NCI-H446 treated with DMSO at 0.1 percent for 48 hours (cell line): ENCODE measurements around the gene B4GALNT4.
"Not testable (repeated sequence)": the region's sequence is repeated elsewhere in the genome, so short reads cannot be mapped to it uniquely, and the experiment has no call there.

Experiments used
- DNase-seq: peaks from one replicate; lab custom pipeline; 2025; lab: John Stamatoyannopoulos, UW

Gene B4GALNT4

DNA sequence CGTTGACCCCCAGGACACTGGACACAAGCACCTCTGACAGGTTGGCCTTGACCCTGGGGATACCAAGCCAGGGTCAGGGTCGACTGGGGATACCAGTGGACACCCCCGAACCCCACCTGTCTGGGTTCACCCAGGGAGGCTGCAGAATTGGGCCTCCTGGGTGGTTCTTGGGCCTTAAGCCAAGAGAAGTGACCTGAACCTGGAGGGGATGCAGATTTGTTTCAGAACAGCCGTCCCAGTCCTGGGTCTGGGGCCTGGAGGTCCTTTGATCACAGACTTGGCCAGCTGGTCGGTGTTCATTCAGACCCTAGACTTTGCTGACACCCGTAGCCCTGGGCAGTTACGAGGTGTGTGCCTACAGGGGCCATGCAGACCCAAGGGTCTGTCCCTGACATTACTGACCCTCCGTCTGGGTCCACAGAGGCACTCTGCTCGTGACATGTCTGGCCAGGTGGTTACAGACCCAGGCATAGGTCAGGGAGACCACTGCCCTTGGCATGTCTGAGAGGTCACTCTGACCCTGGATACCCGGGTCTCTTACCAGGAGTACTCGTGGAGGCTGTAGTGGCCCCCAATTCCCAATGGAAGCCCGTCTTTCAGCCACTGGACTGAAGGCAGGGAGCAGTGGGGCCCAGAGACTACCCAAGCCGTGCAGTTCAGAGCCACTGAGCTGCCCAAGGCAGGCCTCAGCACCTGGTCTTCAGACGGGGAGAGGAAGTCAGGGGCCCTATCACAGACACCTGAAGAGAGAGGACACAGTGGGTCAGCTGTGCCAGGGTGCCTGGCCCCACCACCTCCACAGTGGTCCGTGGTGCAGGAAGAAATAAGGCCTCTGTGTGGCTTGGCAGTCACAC, 39.1 kb downstream of the B4GALNT4 start:
- DNase-seq: no peak

DNA sequence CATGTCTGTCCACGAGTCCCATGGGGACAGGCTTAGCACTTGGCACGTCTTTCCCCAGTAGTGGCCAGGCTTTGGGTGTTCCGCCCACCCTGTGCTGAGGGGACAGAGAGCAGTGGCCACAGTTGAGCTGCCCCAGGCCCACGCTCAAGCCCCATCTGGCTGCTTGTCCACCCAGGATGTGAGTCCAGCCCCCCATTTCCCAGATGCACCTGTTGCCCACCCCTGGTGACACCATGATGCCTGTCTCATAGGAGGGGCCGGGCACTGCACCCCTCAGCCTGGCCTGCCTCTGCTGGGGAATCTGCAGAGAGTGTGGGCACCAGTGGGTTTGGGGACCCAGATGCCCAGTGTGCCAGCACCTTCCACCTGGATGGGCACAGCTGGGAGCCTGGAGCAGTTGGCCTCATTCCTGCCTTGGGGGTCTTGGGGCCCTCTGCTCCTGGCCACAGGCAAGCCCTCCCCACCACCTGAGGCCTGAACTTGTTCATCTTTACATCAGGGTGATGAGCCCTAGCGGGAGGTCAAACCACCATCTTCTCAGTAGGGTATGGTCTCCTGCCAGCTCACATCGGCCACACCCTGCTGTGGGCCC, 39.8 kb downstream of the B4GALNT4 start:
- DNase-seq: no peak

DNA sequence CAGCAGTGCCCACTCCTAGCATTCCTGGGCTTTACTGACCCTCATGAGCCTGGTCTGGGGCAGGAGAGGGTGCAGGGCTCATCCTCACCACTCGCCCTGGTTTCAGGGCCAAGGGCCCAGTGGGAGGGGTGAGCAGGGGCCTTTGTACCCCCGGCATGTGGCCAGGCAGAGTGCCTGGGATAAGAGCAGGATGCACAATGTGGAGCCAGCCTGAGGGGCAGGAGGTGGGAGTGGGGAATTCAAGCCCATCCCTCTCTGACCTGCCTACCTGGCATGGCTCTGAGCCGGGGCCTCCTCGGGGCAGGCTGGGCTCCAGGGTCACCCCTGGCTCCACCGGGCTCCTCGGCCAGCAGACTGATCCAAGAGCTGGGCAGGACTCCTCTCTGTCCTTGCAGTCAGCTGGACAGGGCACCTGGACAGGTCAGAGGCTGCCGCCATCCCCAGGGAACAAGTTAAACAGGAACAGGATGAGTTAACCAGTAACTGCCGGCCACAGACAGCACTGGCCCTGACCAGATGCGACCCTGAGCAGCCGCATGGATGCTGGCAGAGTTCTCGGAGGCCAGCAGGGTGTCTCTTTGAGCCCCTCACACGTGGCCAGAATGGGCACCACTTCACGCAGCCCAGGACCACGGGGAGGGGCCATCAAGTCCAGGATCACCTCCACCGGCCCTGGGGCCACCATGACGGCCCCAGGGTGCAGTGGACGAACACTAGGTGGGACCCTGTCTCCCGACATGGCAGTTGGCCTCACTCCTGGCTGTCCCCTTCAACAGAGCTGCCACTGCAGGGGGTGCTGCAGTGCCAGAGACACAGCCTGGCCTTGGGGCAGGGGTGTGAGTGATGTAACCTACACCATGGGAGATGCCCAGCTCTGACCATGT, 40.5 kb downstream of the B4GALNT4 start:
- DNase-seq: no peak

DNA sequence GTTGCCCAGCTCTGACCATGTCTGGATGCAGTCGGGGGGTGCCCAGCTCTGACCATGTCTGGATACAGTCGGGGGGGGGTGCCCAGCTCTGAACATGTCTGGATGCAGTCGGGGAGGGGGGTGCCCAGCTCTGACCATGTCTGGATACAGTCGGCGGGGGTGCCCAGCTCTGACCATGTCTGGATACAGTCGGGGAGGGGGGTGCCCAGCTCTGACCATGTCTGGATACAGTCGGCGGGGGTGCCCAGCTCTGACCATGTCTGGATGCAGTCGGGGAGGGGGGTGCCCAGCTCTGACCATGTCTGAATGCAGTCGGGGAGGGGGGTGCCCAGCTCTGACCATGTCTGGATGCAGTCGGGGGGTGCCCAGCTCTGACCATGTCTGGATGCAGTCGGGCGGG, 41.4 kb downstream of the B4GALNT4 start:
- DNase-seq: not testable (repeated sequence)

DNA sequence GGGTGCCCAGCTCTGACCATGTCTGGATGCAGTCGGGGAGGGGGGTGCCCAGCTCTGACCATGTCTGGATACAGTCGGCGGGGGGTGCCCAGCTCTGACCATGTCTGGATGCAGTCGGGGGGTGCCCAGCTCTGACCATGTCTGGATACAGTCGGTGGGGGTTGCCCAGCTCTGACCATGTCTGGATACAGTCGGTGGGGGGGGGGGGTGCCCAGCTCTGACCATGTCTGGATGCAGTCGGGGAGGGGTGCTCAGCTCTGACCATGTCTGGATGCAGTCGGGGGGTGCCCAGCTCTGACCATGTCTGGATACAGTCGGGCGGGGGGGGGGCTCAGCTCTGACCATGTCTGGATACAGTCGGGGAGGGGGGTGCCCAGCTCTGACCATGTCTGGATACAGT, 42.2 kb downstream of the B4GALNT4 start:
- DNase-seq: not testable (repeated sequence)

DNA sequence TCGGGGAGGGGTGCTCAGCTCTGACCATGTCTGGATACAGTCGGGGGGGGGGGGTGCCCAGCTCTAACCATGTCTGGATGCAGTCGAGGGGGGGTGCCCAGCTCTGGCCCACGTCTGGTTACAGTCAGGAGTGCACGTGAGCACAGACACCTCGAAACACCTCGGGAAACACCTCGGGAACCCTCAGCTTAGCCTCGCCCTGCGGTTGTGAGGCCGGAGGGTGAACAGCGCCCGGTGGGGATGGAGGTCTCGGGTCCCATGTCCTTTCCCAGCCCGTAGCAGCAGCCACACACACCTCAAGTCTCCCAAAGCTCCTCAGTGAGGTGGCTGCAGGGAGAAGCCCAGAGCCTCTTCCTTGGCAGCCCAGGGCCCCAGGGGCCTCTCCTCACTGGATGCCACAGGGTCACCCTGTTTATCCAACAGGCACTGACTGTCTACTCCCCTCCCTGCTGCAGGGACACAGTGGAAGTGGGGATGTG, 43.4 kb downstream of the B4GALNT4 start:
- DNase-seq: no peak

DNA sequence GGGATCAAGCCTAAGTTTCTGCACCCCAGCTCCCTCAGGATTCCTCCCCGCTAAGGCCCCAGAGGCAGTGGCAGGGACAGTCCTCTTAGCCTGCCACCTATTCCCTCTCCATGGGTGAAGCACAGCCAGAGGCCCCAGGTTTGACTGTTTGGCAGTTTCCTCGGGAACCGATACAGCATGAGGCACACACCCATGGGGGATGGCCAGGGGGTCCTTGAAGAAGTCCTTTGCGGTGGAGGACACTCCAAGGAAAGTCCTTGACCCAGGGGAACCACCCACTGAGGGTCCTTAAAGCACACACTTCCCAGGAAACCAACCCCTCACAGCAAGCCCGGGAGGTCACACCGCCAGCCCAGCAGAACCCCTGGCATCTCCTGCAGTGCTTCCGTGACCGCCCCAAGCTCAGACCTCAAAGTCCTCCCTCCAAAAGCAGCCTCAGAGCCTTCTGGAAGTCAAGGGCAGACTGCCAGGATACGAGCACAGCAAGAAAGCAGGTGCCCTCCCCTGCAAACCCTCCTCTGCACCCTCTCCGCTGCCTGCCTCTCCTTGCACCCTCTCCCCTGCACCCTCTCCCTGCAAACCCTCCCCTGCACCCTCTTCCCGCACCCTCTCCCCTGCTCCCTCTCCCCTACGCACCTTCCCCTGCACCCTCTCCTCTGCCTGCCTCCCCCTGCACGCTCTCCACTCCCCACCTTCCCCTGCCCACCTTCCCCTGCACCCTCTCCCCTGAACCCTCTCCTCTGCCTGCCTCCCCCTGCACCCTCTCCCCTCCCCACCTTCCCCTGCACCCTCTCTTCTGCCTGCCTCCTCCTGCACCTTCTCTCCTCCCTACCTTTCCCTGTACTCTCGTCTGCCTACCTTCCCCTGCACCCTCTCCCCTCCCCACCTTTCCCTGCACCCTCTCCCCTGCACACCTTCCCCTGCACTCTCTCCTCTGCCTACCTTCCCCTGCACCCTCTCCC, 44.1 kb downstream of the B4GALNT4 start:
- DNase-seq: no peak

DNA sequence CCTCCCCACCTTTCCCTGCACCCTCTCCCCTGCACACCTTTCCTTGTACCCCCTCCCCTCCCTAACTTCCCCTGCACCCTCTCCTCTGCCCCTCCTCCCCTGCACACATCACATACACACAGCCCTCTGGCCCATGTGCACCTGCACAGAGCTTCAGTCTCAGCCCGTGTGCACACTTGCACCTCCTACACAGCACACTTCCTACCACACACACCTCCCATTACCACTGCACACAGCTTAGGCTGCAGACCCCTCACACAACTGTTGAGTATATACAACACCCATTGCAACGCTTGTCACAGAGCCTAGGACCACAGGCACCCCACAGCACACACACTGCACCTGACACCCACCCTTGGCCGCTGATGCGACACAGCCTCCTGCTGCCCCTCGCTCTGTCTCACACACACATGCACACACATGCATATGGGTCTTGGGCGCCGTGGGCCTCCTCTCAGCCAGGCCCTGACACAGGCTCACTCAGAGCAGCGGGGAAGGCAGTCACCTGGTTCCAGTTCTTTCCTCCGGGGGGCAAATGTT, 45.1 kb downstream of the B4GALNT4 start:
- DNase-seq: no peak

DNA sequence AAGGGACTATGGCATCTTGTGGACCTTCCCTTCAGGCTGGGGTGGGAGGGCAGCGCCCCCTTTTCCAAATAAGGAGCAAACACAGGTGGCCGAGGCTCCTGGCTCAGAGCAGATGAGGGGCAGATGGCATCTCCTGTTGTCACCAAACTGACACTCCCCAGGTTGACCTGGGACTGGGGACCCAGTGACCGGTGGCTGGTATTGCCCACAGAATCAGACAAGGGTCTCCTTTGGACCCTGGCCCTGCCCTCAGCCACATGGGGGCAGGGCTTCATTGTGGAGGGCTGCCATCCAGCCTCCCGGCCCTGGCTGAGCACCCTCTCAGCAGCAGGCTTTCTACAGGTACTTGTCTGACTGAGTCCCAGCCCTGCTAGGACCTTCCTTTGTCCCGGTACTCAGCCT, 46.3 kb downstream of the B4GALNT4 start:
- no peak for DNase-seq

DNA sequence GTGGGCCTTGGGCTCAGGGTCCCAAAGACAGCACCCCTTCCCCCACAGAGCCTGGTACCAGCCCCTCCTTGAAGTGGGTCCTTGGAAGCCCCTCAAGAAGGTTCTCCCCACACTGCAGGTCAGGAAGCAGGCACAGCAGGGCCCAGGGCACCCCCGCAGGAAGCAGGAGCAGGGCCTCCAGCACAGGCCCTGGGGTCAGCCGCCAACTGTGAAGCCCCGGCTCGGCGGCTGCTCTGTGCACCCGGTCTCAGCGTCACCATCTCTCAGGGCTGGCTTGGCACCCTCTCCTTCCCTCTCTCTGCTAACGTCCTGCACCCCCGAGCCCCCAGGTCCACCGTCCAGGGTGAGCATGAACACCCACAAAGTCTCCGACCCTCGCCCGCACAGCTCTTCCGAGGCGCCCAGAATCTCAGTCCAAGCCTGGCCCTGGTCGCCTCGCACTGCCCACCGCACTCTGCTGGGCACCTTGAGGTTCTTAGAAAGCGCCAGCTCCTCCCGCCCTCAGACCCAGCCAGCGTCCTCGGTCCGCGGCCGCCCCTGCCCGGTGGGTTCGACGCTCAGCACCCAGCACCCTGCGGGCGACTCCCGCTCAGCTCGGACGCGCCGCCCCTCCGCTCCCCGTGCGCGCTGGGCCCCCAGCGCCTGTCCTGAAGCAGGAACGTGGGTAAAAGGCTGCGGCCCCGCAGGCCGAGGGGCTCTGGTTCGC, 46.9 kb downstream of the B4GALNT4 start:
- DNase-seq: no peak

DNA sequence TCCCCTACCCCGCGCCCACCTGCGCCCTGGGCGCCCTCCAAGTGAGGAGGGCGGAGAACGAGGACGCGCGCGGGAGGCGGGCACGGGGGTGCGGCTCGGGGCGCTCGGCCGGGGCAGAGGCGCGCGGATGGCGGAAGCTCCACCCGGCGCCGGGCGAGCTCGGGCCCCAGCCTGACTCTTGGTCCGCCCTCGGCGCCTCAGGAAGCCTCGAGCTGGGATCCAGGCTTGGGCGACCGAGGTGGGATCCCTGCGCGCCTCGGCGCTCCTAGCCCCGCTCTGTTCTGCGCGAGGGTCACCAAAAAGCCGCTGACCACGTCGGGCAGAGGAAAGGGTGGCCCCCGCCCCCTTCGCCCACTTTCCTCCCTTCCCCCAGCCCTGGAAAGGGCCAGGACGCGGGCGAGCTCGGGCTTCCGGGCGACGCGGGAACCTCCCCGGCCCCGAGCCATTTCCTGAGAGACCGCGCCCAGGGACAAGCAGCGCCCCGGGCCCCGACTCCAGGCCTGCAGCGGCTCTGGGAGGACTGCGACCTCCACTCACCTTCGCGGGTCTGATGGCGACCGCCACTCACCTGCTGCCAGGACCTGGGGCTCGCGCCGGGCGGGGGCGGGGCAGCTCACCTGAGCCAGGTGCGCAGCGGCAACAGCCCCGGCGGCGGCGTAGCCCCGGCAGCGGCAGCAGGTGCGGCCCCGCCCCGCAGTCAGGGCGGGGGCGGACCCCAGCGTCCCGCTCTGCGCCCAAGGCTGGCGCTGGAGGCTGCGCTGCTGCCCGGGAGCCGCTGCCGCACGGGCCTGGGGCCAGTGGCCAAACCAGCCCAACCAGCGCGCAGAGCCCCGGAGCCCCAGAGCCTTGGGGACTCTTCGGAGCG, 47.7 kb downstream of the B4GALNT4 start:
- DNase-seq: no peak

DNA sequence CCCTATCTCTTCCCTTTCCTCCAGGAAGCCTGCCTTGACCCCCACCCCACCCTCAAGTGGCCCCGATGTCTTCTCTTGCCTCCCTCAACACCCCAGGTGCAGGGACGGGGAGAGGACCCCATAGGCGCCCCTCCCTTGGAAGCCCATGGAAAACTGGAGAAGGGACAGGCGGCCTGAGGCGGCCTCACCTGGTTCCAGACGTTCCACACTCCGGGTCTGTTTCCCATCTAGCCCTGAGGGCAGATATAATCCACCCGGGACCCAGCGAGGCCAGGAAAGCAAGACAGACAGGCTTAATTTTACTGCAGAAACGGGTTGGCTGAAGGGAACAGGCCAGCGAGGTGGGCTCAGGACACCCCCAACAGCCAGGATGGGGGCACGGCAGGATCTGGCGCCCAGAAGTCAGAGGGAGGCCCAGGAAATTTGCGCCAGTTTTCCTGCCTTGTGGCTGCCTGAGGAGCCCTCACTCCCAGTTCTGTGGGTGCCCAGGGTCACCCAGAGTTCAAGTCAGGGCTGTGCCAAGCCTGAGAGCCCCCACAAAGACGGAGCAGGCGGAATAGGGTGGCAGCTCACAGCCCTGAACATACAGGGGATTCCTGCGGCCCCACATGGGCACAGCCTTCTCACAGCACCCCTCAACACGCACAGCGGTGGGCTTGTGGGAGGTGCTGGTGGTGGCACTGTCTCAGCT, 48.5 kb downstream of the B4GALNT4 start:
- no peak for DNase-seq

DNA sequence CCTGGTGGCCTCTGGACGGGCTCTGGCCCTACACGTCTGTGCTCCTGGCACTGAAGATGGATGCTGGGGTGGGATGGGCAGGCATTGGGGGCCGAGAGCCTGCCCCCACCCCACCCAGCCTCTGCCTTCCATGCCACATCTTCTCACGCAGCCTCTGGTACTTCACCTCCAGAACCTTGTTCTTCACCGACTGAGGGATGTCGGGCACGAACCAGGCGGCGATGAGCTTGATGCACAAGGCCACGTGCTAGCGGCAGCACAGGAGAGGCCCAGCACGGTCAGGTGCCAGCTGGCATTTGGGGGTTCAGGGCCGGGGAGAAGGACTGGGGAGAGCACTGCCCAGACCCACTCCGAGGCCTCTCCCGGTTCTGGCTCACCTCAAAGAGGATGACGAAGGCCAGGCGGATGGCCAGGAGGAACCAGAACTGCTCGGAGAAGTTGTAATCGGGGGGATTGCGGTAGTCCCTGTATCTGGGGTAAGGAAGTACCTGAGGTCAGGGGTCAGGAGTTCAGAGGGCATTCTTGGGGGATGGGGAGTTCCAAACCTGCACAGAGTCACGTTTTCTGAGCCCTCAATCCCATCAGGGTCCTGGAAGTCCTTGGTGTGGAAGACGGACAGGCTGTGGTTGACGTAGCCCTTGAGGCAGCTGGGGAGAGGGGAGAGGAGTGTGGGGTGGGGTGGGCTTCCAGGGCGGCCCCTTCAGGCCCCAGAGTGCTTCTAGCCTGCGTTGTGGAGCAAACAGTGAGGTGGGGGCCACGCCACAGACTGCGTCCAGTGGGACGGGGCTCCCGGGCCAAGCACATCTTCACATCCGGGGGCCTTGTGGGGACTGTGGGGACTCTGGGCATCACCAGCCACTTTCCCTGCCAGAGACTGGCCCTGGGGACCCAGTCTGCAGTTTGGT, 49.3 kb downstream of the B4GALNT4 start:
- no peak for DNase-seq

DNA sequence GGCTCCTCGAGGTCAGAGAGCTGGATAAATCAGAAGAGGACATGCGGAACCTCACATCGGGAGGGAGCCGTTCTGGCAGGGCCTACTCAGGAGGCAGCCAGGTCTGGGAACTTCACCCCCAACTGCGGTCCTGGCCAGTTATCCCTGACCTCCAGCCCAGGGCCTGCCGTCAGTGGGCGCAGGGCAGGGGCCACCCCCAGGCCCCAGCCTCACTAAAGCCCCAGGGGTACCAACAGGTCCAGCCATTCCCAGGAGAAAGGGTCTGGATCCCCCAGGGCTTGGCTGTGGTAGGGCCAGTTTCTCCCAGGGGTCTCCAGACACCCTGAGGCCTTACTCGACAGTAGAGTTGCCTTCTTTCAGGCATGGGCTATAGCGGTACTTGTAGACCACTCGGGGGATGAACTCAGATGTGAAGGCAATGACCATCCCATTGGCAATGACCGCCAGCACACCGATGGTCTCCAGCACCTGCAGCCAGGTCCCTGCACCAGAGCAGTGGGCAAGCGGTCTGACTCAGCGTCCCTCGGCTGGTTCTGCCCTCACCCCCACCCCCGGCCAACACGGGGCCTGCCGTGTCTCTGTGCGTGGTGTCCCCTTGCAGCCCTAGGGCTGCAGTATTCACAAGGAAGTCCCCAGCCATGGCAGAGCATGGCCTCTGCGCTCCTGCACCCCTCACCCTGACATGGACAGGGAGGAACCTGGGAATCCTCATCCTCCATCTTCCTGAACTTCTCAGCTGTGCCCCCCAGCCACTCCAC, 50.1 kb downstream of the B4GALNT4 start:
- DNase-seq: no peak

DNA sequence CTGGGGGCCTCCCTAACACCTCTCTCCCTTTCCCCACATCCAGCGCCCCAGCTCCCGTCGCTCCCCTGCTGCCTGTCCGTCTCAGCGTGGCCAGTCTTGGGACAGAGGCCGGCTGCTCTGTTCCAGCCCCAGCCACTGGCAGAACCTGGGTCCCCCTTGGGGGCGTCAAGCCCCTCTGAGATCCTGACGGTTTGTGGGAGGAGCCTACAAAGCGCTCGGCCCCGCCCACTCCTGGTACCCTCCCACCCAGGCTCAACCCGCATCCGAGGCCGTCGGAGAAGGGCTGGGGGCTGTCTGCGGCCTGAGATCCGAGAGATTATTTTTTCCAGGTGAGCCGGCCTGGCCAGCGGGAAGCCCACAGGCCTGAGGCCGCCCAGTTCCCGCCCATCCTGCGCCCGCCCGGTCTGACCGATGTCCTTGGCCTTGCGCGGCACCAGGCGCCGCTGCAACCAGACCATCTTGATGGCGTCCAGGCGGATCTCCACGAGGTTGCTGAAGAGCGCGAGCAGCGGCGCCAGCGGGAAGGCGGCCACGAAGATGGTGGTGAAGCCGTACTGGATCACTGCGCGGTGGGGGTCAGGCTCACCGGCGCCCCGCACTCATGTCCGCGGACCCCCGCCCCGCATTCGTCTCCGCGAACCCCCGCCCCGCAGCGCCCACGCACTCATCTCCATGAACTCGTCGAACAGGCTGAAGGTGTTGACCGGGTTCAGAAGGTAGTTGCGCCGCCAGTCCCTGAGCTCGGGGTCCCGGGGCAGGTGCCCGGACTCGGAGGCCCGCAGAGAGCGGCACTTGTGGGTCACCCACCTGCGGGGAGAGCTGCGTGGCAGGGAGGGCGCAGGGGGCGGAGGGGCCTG, 51.0 kb downstream of the B4GALNT4 start:
- no peak for DNase-seq

DNA sequence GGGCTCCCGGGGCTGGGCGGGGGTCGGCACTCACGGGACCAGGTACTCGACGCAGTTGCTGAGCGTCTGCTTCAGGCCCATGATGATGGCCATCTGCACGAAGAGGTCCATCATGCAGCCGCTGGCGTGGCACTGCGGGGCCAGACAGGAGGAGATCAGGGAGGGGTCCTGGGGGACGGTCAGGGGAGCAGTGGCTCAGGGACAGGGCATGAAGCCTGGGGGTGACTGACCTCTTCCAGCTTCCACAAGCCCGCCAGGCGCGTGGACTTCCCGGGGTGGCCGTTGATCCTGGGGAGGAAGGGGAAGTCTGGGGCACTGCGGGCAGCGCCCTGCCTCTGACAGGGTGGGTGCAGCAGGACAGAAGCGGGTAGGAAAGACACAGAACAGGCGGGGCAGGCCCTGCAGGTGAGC, 51.6 kb downstream of the B4GALNT4 start:
- DNase-seq: no peak
